ENCODE results near the gene GNG4. TPM values are rescaled to one million over a fixed set of nuclear protein-coding genes. Genes with fewer than 3 reads are reported as not detected.
A peak's percentile ranks its signal among the peaks of the same experiment; 100 is the strongest.
"Not testable (repeated sequence)": the region's sequence is repeated elsewhere in the genome, so short reads cannot be mapped to it uniquely, and the experiment has no call there.

Gene GNG4
- total RNA-seq, 1 donor: 7.3 TPM

- H3K4me3 ChIP-seq (ENCODE audit: low read depth, low read length): no peak overlapping the region
- DNase-seq (ENCODE audit: low read depth): no peak
- no peak for TF ChIP-seq CTCF (IDR thresholded peaks at IDR 0.05; ENCODE audit: insufficient read depth, low read depth, low read length)
Observed at GRCh38 chr1:235652364-235652763, 2.8 kb upstream of the GNG4 start.

- no peak for TF ChIP-seq CTCF (IDR thresholded peaks at IDR 0.05; ENCODE audit: insufficient read depth, low read depth, low read length)
- DNase-seq (ENCODE audit: low read depth): no peak
- no peak overlapping the region for H3K4me3 ChIP-seq (ENCODE audit: low read depth, low read length)
Observed at GRCh38 chr1:235651170-235651806, 1.7 kb upstream of the GNG4 start.

GRCh38 chr1:235650341-235651169, 971 bp upstream of the GNG4 start:
- DNase-seq (ENCODE audit: low read depth): no peak
- H3K4me3 ChIP-seq (ENCODE audit: low read depth, low read length): peak overlapping the region; percentile 52
- no peak for TF ChIP-seq CTCF (IDR thresholded peaks at IDR 0.05; ENCODE audit: insufficient read depth, low read depth, low read length)

GRCh38 chr1:235648954-235649367, 623 bp downstream of the GNG4 start:
- no peak for TF ChIP-seq CTCF (IDR thresholded peaks at IDR 0.05; ENCODE audit: insufficient read depth, low read depth, low read length)
- DNase-seq (ENCODE audit: low read depth): peak; percentile 69
- H3K4me3 ChIP-seq (ENCODE audit: low read depth, low read length): peak overlapping the region; percentile 54

DNA sequence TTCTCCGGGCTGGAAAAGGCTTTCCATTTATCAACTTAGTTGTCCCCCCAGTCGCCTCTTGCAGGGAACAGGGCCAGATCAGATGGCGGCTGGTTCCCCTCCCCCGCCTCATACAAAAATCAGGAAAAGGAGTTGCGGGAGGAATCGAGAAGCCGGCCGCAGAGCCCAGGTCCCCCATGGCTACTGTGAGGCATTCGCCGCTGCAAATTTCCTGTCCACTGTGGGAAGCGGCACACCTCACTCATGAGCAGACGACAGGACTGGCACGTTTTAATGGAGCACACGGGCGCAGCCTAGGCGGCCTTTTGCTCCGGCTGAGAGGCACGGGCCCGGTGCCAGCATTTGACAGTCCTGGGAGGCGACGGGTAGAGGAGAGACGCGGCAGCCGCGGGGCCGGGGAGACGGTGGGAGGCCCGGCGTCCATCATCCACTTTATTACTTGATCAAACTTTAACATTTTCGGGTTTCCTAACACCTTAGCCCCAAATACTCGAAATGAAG, 1.1 kb downstream of the GNG4 start:
- no peak for DNase-seq (ENCODE audit: low read depth)
- no peak for TF ChIP-seq CTCF (IDR thresholded peaks at IDR 0.05; ENCODE audit: insufficient read depth, low read depth, low read length)
- H3K4me3 ChIP-seq (ENCODE audit: low read depth, low read length): no peak overlapping the region

GRCh38 chr1:235647537-235647936, 2.0 kb downstream of the GNG4 start:
- not testable (repeated sequence) for H3K4me3 ChIP-seq (ENCODE audit: low read depth, low read length); DNase-seq (ENCODE audit: low read depth)

GRCh38 chr1:235646463-235646862, 3.1 kb downstream of the GNG4 start:
- TF ChIP-seq CTCF (IDR thresholded peaks at IDR 0.05; ENCODE audit: insufficient read depth, low read depth, low read length): no peak
- H3K4me3 ChIP-seq (ENCODE audit: low read depth, low read length): no peak overlapping the region
- no peak for DNase-seq (ENCODE audit: low read depth)
